COLO668 (cell line): ENCODE data around the gene SLC30A7.
"Not testable (repeated sequence)": the region's sequence is repeated elsewhere in the genome, so short reads cannot be mapped to it uniquely, and the experiment has no call there.

ENCODE experiments used
- DNase-seq: peaks from one replicate; lab custom pipeline; 2025; ENCODE audit not compliant: unreplicated experiment; lab: John Stamatoyannopoulos, UW

The SLC30A7 gene

GRCh38 chr1:100889869-100890482, 5.9 kb upstream of the SLC30A7 start:
- DNase-seq: not testable (repeated sequence)

- DNase-seq: no peak
Observed at GRCh38 chr1:100891380-100891779, 4.5 kb upstream of the SLC30A7 start.

GRCh38 chr1:100892554-100892953, 3.3 kb upstream of the SLC30A7 start:
- no peak for DNase-seq

- no peak for DNase-seq
Observed at GRCh38 chr1:100893718-100894117, 2.2 kb upstream of the SLC30A7 start.

GRCh38 chr1:100894603-100895539, 1.0 kb upstream of the SLC30A7 start, which contains the start of gene EXTL2:
EXTL2 (minus strand) TSS chr1:100894842; CDS start chr1:100888757, 6,085 bp downstream.
- DNase-seq: peak; percentile 91

GRCh38 chr1:100896481-100896982, 642 bp downstream of the SLC30A7 start:
- DNase-seq: peak; percentile 45

GRCh38 chr1:100902365-100902764, 6.5 kb downstream of the SLC30A7 start:
- no peak for DNase-seq

GRCh38 chr1:100903777-100904176, 7.9 kb downstream of the SLC30A7 start:
- no peak for DNase-seq

GRCh38 chr1:100904528-100904927, 8.6 kb downstream of the SLC30A7 start:
- no peak for DNase-seq

GRCh38 chr1:100905181-100905580, 9.3 kb downstream of the SLC30A7 start:
- DNase-seq: no peak

- no peak for DNase-seq
Observed at GRCh38 chr1:100907887-100908286, 12.0 kb downstream of the SLC30A7 start.

GRCh38 chr1:100909018-100909417, 13.1 kb downstream of the SLC30A7 start:
- no peak for DNase-seq

- no peak for DNase-seq
Observed at GRCh38 chr1:100912019-100912418, 16.1 kb downstream of the SLC30A7 start.

GRCh38 chr1:100921110-100921706, 25.3 kb downstream of the SLC30A7 start:
- no peak for DNase-seq

- DNase-seq: no peak
Observed at GRCh38 chr1:100924212-100924611, 28.3 kb downstream of the SLC30A7 start.

- no peak for DNase-seq
Observed at GRCh38 chr1:100924991-100925390, 29.1 kb downstream of the SLC30A7 start.

GRCh38 chr1:100926240-100926639, 30.4 kb downstream of the SLC30A7 start:
- DNase-seq: no peak

GRCh38 chr1:100927276-100927675, 31.4 kb downstream of the SLC30A7 start:
- DNase-seq: no peak

- no peak for DNase-seq
Observed at GRCh38 chr1:100928128-100928527, 32.2 kb downstream of the SLC30A7 start.

GRCh38 chr1:100930494-100930893, 34.6 kb downstream of the SLC30A7 start:
- DNase-seq: no peak

GRCh38 chr1:100931716-100932115, 35.8 kb downstream of the SLC30A7 start:
- DNase-seq: no peak

- DNase-seq: not testable (repeated sequence)
Observed at GRCh38 chr1:100933555-100933954, 37.7 kb downstream of the SLC30A7 start.
